Stimulated activated CD4-positive, alpha-beta T cell treated with anti-CD3 and anti-CD28 coated beads, Interleukin-2, amount 100 ng/mL, for 24 hours (primary cell): Measurements from ENCODE around the gene ZNF143.
"Not testable (repeated sequence)": the region's sequence is repeated elsewhere in the genome, so short reads cannot be mapped to it uniquely, and the experiment has no call there.

Experiments used
- DNase-seq, 2 donors: peaks; one replicate each; pipeline ENCODE4 v3.0.0-alpha.2; 2020

The ZNF143 gene

DNA sequence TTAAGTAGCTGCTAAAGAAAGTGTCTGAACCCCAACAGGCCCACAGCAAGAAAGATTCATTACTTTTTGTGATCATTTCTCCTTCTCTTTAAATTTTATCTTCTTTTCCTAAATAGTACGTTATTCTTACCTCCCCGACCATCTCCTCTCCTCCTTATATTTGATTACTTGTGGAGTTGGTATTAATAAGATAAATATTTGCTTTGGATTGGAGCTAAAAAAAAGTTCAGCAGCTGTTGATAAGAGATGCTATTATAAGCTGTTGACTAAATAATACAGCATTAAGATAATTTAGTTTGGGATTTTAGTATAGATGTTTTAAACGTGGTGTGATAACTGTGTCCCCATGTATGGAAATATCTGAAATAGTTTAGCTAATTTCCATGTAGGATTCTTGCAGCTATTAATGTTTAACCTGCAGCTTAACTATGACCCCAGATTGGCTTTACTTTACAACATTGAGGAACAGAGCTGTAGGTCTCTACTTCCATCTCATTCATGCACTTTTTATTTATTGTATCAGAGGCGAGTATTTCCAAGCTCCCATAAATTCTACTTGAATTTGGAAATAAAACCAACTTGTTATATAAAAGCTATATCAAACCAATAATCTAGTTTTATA lies 37.8 kb downstream of the ZNF143 start:
- no peak for DNase-seq

DNA sequence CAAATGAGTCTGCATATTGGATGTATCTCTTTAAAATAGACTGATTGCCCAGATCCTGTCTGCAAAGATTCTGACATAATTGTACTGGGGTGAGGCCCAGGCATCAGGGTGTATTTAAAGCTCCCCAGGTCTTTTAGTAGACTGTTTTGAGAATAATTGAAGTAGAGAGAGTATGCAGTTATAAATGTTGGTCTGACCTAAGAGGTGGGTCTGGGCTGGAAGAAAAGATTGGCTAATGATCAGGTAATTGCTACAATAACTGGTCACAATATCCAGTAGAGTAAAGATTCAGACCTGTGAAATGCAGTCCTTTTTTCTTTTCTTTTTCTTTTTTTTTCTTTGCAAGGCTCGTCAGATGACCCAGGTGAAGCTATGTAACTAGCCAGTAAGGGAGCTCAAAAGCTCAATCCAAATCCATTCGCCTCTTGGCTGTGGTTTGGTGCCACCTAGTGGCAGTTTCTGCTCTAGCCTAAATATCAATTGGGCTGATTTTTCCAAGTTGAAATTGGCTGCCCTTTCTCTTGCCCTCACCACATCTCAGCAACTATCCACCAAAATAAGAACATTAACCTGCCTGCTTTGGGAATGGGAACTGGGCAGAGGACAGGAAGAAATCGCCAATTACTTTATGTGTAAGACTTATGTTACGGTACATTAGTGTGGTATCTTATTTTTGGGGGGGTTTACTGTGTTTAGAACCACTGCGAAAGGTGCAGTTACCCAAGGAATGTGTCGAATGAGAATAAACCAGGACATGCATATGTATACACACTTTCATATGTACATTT lies 45.9 kb downstream of the ZNF143 start:
- peak; percentile 81 to 83 for DNase-seq

DNA sequence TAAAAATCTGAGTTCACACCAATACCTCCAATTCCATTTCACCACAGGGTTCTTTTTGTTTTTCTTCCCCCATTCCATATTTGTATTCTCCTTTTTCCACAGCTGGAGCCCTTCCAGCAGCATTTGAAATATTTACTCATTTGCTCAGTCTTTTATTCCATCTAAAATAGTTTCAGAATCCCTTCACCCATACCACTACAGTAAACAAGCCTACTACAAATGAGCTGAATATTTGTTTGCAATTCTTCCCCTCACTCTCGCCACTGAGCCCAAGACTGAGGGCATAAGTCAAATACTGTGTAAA lies 46.4 kb downstream of the ZNF143 start:
- DNase-seq, result no peak

GRCh38 chr11:9509041-9509440 lies 48.2 kb downstream of the ZNF143 start:
- no peak for DNase-seq

DNA sequence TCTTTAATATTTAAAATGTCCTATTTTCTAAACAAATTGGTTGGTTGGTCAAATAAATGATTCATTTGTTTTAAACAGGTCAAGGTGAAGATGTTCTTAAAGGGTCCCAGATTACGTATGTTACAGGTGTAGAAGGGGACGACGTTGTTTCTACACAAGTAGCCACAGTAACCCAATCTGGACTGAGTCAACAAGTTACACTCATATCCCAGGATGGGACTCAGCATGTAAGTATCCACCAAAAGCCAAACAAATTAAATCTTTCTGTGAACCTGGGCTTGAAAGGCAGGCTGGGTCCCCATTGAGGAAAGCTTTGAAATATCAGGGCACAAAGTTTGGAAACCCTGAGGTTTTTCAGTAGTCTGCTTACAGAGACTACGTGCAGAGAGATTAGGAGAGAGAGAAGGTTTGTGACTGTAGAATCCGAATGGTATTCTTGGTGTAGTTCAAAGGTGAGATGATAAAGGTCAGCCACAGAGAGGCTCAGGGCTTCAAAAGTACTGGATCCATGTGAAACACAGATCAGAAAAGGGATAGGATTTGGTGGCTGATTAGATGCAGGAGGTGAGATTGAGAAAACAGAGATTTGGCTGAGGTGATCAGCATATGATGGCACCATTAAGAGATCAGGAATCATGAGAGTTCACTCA lies 51.7 kb downstream of the ZNF143 start:
- no peak for DNase-seq

- DNase-seq, result not testable (repeated sequence)
Observed at GRCh38 chr11:9514576-9514975, 53.8 kb downstream of the ZNF143 start.

DNA sequence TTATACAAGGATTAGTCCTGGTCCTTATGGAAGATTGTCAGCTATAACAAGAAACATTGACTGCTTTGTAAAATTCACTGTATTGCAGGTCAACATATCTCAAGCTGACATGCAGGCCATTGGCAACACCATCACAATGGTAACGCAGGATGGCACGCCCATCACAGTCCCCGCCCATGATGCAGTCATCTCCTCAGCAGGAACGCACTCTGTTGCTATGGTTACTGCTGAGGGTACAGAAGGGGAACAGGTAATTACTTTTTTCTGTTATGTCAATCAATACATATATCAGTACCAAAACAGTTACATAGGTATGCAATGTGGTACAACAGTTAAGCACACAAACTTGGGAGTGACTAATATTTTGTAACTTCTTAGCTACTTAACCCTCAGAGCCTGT lies 55.3 kb downstream of the ZNF143 start:
- DNase-seq, result no peak

DNA sequence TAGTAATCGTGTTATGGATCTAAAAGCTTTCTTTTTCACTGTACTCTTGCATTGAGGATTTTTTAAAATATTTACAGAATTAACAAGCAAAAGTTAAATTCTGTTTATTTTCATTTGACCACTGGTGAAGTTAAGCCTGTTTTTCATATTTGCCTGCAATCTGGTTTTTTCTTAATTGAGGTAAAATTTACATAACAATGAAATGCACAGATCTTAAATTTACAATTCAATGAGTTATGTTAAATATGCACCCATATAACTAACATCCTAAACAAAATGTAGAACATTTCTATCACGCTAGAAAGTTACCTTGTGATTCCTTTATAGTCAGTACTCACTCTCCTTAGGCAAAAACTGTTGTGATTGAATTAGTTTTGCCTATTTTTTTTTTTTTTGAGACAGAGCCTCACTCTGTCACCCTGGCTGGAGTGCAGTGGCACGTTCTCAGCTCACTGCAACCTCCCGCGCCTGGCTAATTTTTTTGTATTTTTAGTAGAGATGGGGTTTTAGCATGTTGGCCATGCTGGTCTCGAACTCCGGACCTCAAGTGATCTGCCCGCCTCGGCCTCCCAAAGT lies 58.1 kb downstream of the ZNF143 start:
- no peak for DNase-seq

DNA sequence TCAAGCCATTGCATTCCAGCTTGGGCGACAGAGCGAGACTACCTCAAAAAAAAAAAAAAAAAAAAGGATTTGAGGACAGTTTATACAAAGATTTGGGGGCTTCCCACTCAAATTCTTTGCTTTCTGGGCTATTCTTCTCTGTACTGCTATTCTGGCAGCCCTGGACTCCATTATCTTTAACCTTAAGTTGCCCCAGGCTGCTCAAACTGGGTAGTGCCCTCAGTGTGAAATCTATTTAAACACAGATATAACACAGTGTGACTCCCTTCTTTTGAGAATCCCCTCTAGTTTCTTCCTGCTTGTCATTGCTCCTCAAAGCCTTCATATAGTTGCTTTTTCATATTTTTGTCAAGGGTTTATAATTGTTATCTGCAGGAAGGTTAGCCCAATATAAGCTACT lies 63.2 kb downstream of the ZNF143 start:
- DNase-seq, result no peak

DNA sequence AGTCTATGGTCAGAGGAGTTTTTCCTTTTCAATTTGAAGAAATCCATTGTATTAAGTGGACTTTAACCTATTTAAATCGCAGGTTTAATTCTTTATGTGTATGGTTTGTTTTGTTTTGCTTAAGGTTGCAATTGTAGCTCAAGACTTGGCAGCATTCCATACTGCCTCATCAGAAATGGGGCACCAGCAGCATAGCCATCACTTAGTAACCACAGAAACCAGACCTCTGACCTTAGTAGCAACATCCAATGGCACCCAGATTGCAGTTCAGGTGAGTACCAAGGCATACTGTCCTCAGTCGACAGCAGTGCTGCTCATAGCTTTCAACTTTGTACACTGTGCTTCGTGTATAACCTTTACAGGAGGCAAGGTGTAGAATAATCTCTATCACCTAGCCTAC lies 64.3 kb downstream of the ZNF143 start:
- DNase-seq, result no peak

- no peak for DNase-seq
Observed at GRCh38 chr11:9527481-9528135, 66.8 kb downstream of the ZNF143 start.

GRCh38 chr11:9528136-9528501 lies 67.3 kb downstream of the ZNF143 start:
- no peak for DNase-seq

- no peak for DNase-seq
Observed at GRCh38 chr11:9528573-9529333, 67.9 kb downstream of the ZNF143 start.

GRCh38 chr11:9529334-9529650 lies 68.5 kb downstream of the ZNF143 start:
- DNase-seq, result no peak

- no peak for DNase-seq
Observed at GRCh38 chr11:9530020-9530621, 69.3 kb downstream of the ZNF143 start.

DNA sequence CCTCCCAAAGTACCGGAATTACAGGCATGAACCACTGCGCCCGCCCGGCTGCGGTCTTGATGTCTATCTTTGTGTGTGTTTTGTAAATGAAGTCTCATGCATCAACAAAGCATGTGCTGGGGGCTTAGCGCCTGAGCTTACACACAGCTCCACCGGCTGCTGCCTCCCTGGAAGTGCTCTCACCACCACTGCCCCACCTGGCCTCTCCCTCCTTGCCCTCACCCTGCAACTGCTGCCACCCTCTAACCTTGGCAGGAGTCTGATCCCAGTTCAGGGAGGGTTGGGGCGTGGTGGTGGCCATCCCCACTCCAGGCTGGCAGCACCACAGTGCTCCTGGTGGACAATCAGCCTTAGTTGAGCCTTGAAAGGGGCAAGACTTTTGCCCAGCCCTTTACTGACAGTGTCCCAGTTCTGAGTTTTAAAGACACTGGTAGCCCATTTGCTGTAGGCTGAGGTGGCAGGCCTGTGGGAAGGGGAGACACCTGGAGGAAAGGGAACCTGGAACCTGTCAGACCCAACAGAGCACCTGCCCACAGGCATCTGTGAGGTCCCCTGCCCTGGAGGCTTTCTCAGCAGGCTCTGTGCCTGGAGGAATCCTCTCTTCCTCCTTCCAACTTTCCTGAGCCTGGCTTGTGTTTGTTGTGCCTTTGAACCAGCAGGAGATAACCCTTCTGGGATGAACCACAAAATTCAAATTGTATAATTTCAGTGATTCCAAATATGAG lies 70.3 kb downstream of the ZNF143 start:
- DNase-seq, result no peak

DNA sequence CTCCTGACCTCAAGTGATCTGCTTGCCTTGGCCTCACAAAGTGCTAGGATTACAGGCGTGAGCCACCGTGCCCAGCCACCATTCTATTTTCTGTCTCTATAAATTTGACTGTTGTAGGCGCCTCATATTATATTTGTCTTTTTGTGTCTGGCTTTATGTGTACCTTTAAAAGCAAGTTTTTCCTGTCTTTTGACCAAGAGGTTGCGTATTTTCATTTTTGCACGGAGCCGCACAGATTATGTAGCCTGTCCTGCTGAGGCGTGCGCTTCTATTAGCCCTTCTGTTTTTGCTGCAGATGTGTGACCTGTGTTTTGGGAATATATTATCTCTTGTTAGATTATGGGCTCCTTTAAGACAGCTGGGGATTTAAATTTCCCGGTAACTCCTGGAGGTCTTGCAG lies 72.2 kb downstream of the ZNF143 start:
- no peak for DNase-seq

- DNase-seq, result no peak
Observed at GRCh38 chr11:9533736-9534473, 73.1 kb downstream of the ZNF143 start.

GRCh38 chr11:9535189-9535781 lies 74.5 kb downstream of the ZNF143 start:
- DNase-seq, result peak; percentile 89 to 92

DNA sequence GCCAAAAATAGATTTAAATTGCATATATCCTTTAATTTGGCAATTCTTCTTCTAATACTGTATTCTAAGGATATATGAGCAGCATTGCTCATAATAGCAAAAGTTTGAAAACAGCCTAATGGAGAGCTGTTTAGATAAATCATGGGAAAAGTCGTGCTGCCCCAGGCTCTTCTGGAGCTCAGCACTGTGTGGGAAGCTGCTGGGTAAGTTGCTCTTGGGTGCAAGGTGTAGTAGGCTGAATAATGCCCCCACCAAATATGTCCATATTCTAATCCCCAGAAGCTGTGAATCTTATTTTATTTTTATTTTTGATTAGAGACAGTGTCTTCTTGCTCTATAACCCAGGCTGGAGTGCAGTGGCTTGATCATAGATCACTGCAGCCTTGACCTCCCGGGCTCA lies 77.7 kb downstream of the ZNF143 start:
- DNase-seq, result no peak

DNA sequence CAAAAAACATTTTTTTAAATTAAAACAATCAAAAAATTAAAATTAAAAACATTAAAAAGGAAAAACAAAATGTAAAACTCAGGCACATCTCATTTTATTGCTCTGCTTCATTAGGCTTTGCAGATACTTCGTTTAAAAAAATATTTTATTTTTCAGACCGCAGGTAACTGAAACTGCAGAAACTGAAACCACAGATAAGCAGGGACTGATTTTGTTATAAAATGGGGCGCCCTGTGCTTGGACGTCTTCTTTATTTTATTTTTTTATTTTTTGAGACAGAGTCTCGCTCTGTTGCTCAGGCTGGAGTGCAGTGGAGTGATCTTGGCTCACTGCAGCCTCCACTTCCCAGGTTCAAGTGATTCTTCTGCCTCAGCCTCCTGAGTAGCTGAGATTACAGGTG lies 88.4 kb downstream of the ZNF143 start:
- not testable (repeated sequence) for DNase-seq
